Measurements from ENCODE around the gene MIB2. TPM values are rescaled to one million over a fixed set of nuclear protein-coding genes. Genes with fewer than 3 reads are reported as not detected.

MIB2 gene
- total and polyA plus RNA-seq, 9 donors, result 43.2 to 111 (median 72.4) TPM

DNA sequence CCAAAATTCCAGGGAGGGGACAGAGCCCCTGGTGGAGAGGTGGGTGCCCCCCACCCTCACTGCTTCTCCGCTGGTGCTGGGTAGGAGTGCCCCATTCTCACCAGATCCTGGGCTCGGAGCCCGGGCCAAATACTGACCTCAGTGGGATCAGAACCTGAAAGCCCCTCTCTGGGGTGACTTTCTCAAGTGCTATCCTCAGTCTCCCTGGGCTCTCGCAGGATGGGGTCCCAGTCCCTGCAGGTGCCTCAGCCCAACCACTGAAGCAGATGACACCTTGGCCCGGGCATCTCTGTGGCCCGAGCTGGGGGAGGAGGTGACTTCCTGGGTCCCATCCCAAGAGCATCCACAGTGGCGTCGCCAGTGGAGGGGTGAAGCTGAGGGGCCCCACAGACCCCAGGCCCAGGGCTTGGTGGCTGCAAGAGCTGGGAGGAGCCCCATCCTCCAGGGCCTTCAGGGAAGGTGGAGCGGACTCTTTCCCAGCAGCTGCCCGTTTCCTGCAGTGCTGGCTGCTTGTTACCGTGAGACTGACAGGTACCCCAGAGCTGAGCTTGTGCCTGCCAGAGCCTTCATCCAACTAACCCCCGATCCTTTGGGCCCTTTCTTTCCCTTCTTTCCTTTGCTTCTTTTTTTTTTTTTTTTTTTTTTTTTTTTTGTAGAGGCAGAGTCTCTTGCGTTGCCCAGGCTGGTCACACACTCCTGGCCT, 11.5 kb upstream of the MIB2 start:
- Histone ChIP-seq H3K4me1 (ENCODE audit: control insufficient read depth, insufficient read depth, low read length) (peaks cover 8% of the 10 kb centered on the region), H3K27me3 (ENCODE audit: control insufficient read depth, insufficient read depth, low read length) (peaks cover 43% of the 10 kb centered on the region), H3K36me3 (ENCODE audit: control insufficient read depth, insufficient read depth, low read length) (no peaks in the 10 kb centered on the region), H3K27ac (ENCODE audit: low read length) (no peak overlapping the region), H3K4me3 (ENCODE audit: low read length) (no peak overlapping the region), H3K9me3 (replicated peaks; ENCODE audit: control insufficient read depth, low read depth, low read length) (no peaks in the 10 kb centered on the region)
- 71% methylated on average over 11 of the region's 13 CpGs for WGBS (ENCODE audit: insufficient coverage)
- DNase-seq, result no peak

DNA sequence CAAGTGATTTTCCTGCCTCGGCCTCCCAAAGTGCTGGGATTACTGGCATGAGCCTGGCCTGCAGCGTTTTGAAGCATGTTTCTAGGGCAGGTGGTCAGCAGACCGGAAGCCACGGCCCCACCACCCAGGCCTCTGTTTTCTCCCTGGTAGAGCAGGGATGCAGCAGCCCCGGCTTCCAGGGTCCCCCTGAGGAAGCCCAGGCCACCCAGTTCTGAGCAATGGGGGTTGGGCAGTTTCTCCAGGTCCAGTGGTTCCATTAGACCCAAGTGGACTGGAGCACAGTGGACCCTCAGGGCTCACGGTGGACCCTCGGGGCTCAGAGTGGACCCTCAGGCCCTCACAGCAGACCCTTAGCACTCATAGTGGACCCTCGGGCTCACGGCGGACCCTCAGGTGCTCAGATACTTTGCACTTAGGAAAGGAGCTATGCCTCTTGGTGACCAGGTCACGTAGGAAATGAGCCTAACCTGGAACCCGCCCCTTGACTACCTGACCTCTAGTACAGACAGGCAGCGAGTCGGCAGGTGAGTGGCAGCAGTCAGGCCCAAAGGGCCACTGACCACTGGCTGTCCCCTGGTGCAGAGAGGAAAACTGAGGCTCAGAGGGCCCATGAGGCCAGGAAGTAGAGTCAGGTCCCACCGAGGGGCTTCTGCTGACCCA, 10.8 kb upstream of the MIB2 start:
- DNase-seq, result no peak
- 72% methylated on average over 9 of the region's 15 CpGs for WGBS (ENCODE audit: insufficient coverage)
- no peak overlapping the region for H3K27ac ChIP-seq (ENCODE audit: low read length)
- no peaks in the 10 kb centered on the region for H3K36me3 ChIP-seq (ENCODE audit: control insufficient read depth, insufficient read depth, low read length)
- H3K27me3 ChIP-seq (ENCODE audit: control insufficient read depth, insufficient read depth, low read length), result peaks cover 38% of the 10 kb centered on the region
- H3K4me3 ChIP-seq (ENCODE audit: low read length), result no peak overlapping the region
- H3K9me3 ChIP-seq (replicated peaks; ENCODE audit: control insufficient read depth, low read depth, low read length), result no peaks in the 10 kb centered on the region
- H3K4me1 ChIP-seq (ENCODE audit: control insufficient read depth, insufficient read depth, low read length), result peaks cover 8% of the 10 kb centered on the region

DNA sequence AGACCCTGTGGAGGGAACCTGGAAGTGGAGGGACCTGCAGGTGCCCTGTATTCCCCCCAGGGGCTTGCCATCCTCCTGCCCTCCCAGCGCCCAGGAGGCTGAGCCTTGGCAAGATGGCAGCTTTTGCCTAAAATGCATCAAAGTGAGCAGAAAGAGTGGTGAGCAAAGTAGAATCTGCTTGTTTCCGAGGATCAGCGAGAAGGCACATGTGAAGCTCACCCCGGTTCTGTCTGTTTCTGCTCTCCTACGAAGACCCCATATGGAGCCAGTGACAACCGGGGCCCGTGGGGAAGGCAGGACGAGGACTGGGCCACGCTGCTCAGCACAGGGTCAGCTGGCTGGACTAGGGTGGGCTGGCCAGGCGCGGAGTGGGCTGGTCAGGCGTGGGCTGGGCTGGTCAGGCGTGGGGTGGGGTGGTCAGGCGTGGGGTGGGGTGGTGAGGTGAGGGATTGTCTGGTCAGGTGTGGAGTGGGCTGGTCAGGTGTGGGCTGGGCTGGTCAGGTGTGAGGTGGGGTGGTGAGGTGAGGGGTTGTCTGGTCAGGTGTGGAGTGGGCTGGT, 10.2 kb upstream of the MIB2 start:
- Histone ChIP-seq H3K9me3 (replicated peaks; ENCODE audit: control insufficient read depth, low read depth, low read length) (no peaks in the 10 kb centered on the region), H3K4me1 (ENCODE audit: control insufficient read depth, insufficient read depth, low read length) (peaks cover 8% of the 10 kb centered on the region), H3K27me3 (ENCODE audit: control insufficient read depth, insufficient read depth, low read length) (peaks cover 38% of the 10 kb centered on the region), H3K4me3 (ENCODE audit: low read length) (no peak overlapping the region), H3K27ac (ENCODE audit: low read length) (no peak overlapping the region), H3K36me3 (ENCODE audit: control insufficient read depth, insufficient read depth, low read length) (no peaks in the 10 kb centered on the region)
- DNase-seq, result no peak
- 73% methylated on average over 13 of the region's 14 CpGs for WGBS (ENCODE audit: insufficient coverage)

DNA sequence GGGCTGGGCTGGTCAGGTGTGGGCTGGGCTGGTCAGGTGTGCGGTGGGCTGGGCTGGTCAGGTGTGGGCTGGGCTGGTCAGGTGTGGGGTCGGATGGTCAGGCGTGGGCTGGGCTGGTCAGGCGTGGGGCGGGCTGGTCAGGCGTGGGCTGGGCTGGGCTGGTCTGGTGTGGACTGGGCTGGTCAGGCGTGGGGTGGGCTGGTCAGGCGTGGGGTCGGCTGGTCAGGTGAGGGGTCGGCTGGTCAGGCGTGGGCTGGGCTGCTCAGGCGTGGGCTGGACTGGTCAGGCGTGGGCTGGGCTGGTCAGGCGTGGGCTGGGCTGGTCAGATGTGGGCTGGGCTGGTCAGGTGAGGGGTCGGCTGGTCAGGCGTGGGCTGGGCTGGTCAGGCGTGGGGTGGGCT, 9.6 kb upstream of the MIB2 start:
- Histone ChIP-seq H3K4me3 (ENCODE audit: low read length) (no peak overlapping the region), H3K36me3 (ENCODE audit: control insufficient read depth, insufficient read depth, low read length) (no peaks in the 10 kb centered on the region), H3K27me3 (ENCODE audit: control insufficient read depth, insufficient read depth, low read length) (peaks cover 32% of the 10 kb centered on the region), H3K4me1 (ENCODE audit: control insufficient read depth, insufficient read depth, low read length) (peaks cover 7% of the 10 kb centered on the region), H3K9me3 (replicated peaks; ENCODE audit: control insufficient read depth, low read depth, low read length) (no peaks in the 10 kb centered on the region), H3K27ac (ENCODE audit: low read length) (no peak overlapping the region)
- no peak for DNase-seq
- WGBS (ENCODE audit: insufficient coverage), result 90% methylated on average over 17 of the region's 17 CpGs

DNA sequence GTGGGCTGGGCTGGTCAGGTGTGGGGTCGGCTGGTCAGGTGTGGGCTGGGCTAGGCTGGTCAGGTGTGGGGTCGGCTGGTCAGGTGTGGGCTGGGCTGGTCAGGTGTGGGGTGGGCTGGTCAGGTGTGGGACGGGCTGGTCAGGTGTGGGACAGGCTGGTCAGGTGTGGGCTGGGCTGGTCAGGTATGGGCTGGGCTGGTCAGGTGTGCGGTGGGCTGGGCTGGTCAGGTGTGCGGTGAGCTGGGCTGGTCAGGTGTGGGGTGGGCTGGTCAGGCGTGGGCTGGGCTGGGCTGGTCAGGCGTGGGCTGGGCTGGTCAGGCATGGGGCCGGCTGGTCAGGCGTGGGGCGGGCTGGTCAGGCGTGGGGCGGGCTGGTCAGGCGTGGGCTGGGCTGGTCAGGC, 9.1 kb upstream of the MIB2 start:
- H3K4me1 ChIP-seq (ENCODE audit: control insufficient read depth, insufficient read depth, low read length), result peaks cover 10% of the 10 kb centered on the region
- H3K9me3 ChIP-seq (replicated peaks; ENCODE audit: control insufficient read depth, low read depth, low read length), result no peaks in the 10 kb centered on the region
- peaks cover 27% of the 10 kb centered on the region for H3K27me3 ChIP-seq (ENCODE audit: control insufficient read depth, insufficient read depth, low read length)
- H3K4me3 ChIP-seq (ENCODE audit: low read length), result no peak overlapping the region
- no peak for DNase-seq
- 90% methylated on average over 13 of the region's 13 CpGs for WGBS (ENCODE audit: insufficient coverage)
- no peaks in the 10 kb centered on the region for H3K36me3 ChIP-seq (ENCODE audit: control insufficient read depth, insufficient read depth, low read length)
- H3K27ac ChIP-seq (ENCODE audit: low read length), result no peak overlapping the region

DNA sequence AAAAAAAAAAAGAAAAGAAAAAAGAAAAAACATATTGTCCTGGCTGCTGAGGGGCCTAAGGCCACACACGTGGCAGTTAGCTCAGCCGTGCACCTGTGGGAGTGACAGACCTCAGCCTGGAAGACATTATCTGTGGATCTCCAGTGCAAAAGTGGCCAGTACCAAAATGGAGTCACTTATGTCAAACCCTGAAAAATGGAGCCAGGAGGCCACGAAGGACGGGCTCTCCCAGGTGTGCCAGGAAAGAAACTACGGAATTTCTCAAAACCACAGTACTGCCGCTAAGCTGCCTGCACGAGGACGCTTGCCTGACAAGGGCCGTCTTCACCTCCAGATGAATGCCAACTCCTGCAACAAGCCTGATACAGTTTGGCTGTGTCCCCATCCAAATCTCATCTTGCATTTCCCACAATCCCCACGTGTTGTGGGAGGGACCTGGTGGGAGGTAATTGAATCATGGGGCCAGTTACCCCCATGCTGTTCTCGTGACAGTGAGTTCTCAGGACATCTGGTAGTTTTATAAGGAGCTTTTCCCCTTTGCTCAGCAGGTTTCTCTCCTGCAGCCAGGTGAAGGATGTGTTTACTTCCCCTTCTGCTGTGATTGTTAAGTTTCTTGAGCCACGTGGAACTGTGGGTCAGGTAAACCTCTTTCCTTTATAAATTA, 5.3 kb upstream of the MIB2 start:
- WGBS (ENCODE audit: insufficient coverage), result 62% methylated on average over 5 of the region's 12 CpGs
- peaks cover 2% of the 10 kb centered on the region for H3K27me3 ChIP-seq (ENCODE audit: control insufficient read depth, insufficient read depth, low read length)
- H3K27ac ChIP-seq (ENCODE audit: low read length), result peak overlapping the region; percentile 85
- DNase-seq, result no peak
- H3K4me3 ChIP-seq (ENCODE audit: low read length), result no peak overlapping the region
- H3K4me1 ChIP-seq (ENCODE audit: control insufficient read depth, insufficient read depth, low read length), result peaks cover 29% of the 10 kb centered on the region
- peaks cover 5% of the 10 kb centered on the region for H3K36me3 ChIP-seq (ENCODE audit: control insufficient read depth, insufficient read depth, low read length)
- H3K9me3 ChIP-seq (replicated peaks; ENCODE audit: control insufficient read depth, low read depth, low read length), result no peaks in the 10 kb centered on the region

DNA sequence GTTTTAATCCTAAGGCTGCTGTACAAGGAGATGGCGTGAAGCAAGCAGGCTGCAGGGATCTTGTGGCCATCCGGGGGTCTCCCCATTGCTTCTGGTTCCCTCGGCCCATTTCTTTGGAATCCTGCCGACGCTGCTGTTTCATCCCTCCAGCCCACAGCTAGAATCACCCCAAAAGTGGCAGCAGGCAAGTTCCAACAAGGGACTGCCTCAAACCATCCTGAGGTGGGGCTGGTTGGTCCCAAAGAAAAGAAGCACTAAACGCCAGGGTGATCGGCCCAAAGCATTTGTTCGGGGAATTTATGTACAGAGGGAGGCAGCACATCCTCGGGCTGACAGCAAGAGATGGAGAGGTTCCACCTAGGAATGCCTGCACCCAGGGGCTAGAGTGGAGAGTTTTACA, 4.5 kb upstream of the MIB2 start:
- no peak for DNase-seq
- H3K27ac ChIP-seq (ENCODE audit: low read length), result peak overlapping the region; percentile 85
- H3K4me1 ChIP-seq (ENCODE audit: control insufficient read depth, insufficient read depth, low read length), result peaks cover 29% of the 10 kb centered on the region
- WGBS (ENCODE audit: insufficient coverage), result 68% methylated on average over 8 of the region's 9 CpGs
- no peak overlapping the region for H3K4me3 ChIP-seq (ENCODE audit: low read length)
- H3K36me3 ChIP-seq (ENCODE audit: control insufficient read depth, insufficient read depth, low read length), result peaks cover 5% of the 10 kb centered on the region
- H3K9me3 ChIP-seq (replicated peaks; ENCODE audit: control insufficient read depth, low read depth, low read length), result no peaks in the 10 kb centered on the region
- H3K27me3 ChIP-seq (ENCODE audit: control insufficient read depth, insufficient read depth, low read length), result no peaks in the 10 kb centered on the region

DNA sequence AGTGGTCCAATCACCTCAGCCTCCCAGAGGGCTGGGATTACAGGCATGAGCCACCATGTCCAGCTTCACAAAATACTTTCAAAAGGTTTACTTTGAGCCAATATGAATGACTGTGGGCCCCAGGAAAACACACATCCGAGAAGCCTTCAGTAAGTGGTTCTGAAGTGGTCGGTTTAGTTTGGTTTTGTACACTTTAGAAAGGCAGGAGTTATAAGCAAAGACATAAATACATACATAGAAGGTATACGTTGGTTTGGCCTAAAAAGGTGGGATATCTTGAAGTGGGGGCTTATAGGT, 3.2 kb upstream of the MIB2 start:
- peak overlapping the region; percentile 80 for H3K27ac ChIP-seq (ENCODE audit: low read length)
- no peaks in the 10 kb centered on the region for H3K27me3 ChIP-seq (ENCODE audit: control insufficient read depth, insufficient read depth, low read length)
- no peak for DNase-seq
- peaks cover 7% of the 10 kb centered on the region for H3K36me3 ChIP-seq (ENCODE audit: control insufficient read depth, insufficient read depth, low read length)
- no peaks in the 10 kb centered on the region for H3K9me3 ChIP-seq (replicated peaks; ENCODE audit: control insufficient read depth, low read depth, low read length)
- H3K4me1 ChIP-seq (ENCODE audit: control insufficient read depth, insufficient read depth, low read length), result peaks cover 37% of the 10 kb centered on the region
- H3K4me3 ChIP-seq (ENCODE audit: low read length), result no peak overlapping the region
- no CpG with 5 or more reads among the region's 3 CpGs for WGBS (ENCODE audit: insufficient coverage)

DNA sequence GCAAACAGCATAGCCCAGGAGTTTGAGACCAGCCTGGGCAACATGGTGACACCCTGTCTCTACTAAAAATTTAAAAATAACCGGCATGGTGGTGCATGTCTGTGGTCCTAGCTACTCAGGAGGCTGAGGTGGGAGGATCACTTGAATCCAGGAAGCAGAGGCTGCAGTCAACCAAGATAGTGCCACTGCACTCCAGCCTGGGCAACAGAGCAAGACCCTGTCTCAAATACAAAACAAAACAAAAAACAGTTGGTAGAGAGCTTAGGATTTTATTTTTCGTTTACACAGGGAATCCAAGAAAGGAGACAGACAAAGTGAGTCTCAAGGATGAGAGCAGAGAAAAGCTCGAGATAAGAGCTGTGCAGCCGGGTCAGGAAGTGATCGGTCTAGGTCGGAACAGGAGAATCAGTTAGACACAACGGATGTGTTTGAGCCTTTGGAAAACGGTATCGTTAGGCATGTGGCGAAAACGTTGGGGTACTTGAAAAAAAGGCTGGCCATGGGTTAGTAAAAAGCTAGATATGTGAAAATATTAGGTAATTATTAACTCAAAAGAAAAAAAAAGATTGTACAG, 1.7 kb upstream of the MIB2 start:
- 83% methylated on average over 11 of the region's 11 CpGs for WGBS (ENCODE audit: insufficient coverage)
- peaks cover 21% of the 10 kb centered on the region for H3K36me3 ChIP-seq (ENCODE audit: control insufficient read depth, insufficient read depth, low read length)
- H3K27me3 ChIP-seq (ENCODE audit: control insufficient read depth, insufficient read depth, low read length), result no peaks in the 10 kb centered on the region
- H3K4me1 ChIP-seq (ENCODE audit: control insufficient read depth, insufficient read depth, low read length), result peaks cover 38% of the 10 kb centered on the region
- no peak overlapping the region for H3K4me3 ChIP-seq (ENCODE audit: low read length)
- no peaks in the 10 kb centered on the region for H3K9me3 ChIP-seq (replicated peaks; ENCODE audit: control insufficient read depth, low read depth, low read length)
- DNase-seq, result no peak
- H3K27ac ChIP-seq (ENCODE audit: low read length), result no peak overlapping the region

Measured in muscle of leg (tissue), 11 donors.